HPDE6-E6E7 (cell line): ENCODE measurements around the gene COLEC11.
"Not testable (repeated sequence)": the region's sequence is repeated elsewhere in the genome, so short reads cannot be mapped to it uniquely, and the experiment has no call there.

Experiments used
- DNase-seq: peaks from one replicate; pipeline ENCODE4 v3.0.0; 2011; ENCODE audit warnings: missing footprints; ENCODE audit errors: extremely low spot score

COLEC11 gene

GRCh38 chr2:3654531-3655225 lies 59.8 kb downstream of the COLEC11 start:
- DNase-seq, result no peak

GRCh38 chr2:3655871-3656761 lies 61.2 kb downstream of the COLEC11 start:
- no peak for DNase-seq

- DNase-seq, result no peak
Observed at GRCh38 chr2:3656762-3657721, 62.1 kb downstream of the COLEC11 start.

- no peak for DNase-seq
Observed at GRCh38 chr2:3657881-3658280, 63.0 kb downstream of the COLEC11 start, which contains the start of gene ALLC. Gene ALLC (plus strand): TSS chr2:3658200. CDS start chr2:3671158, 12,958 bp downstream.

GRCh38 chr2:3659447-3660432 lies 64.8 kb downstream of the COLEC11 start:
- DNase-seq, result no peak

- DNase-seq, result not testable (repeated sequence)
Observed at GRCh38 chr2:3660640-3661039, 65.7 kb downstream of the COLEC11 start.

GRCh38 chr2:3661149-3661660 lies 66.3 kb downstream of the COLEC11 start:
- DNase-seq, result no peak

- DNase-seq, result no peak
Observed at GRCh38 chr2:3662239-3662638, 67.3 kb downstream of the COLEC11 start.

- DNase-seq, result no peak
Observed at GRCh38 chr2:3664118-3664517, 69.2 kb downstream of the COLEC11 start.

- no peak for DNase-seq
Observed at GRCh38 chr2:3664925-3665324, 70.0 kb downstream of the COLEC11 start.

GRCh38 chr2:3665886-3666612 lies 71.1 kb downstream of the COLEC11 start:
- DNase-seq, result no peak

- DNase-seq, result no peak
Observed at GRCh38 chr2:3666613-3666975, 71.7 kb downstream of the COLEC11 start.

GRCh38 chr2:3667151-3667631 lies 72.3 kb downstream of the COLEC11 start:
- DNase-seq, result no peak

GRCh38 chr2:3669656-3670055 lies 74.7 kb downstream of the COLEC11 start:
- DNase-seq, result no peak

- DNase-seq, result no peak
Observed at GRCh38 chr2:3670376-3670775, 75.5 kb downstream of the COLEC11 start.

- DNase-seq, result no peak
Observed at GRCh38 chr2:3670941-3671340, 76.0 kb downstream of the COLEC11 start.

GRCh38 chr2:3672861-3673678 lies 78.2 kb downstream of the COLEC11 start:
- no peak for DNase-seq

- DNase-seq, result no peak
Observed at GRCh38 chr2:3674066-3674845, 79.3 kb downstream of the COLEC11 start.
